H1 (cell line): ENCODE results near the gene PPP1R12B.

Experiments
- CTCF ChIP-seq, 3 experiments: IDR thresholded peaks; 1 replicate in 2 of 3; 2 replicates in 1 of 3; pipeline versions ENCODE4 v1.5.1 to v1.6.1; 2011; ENCODE audit warnings: low read length in 3 of 3, mild to moderate bottlenecking in 3 of 3, inconsistent platforms in 2 of 3, low read depth in 1 of 3, moderate library complexity in 1 of 3; ENCODE audit not compliant: insufficient read depth in 1 of 3; ENCODE audit errors: control extremely low read depth in 1 of 3
- NRF1 ChIP-seq: IDR thresholded peaks from 2 replicates; pipeline ENCODE4 v1.6.1; 2011; ENCODE audit warnings: mild to moderate bottlenecking, low read depth, low read length, improper control_type of control experiment
- POLR2AphosphoS5 ChIP-seq: IDR thresholded peaks from 2 replicates; pipeline ENCODE4 v1.6.1; 2011; ENCODE audit warnings: low read depth, low read length
- USF2 ChIP-seq: IDR thresholded peaks from 2 replicates; pipeline ENCODE4 v1.6.1; 2011; ENCODE audit warnings: low read length, improper control_type of control experiment

DNA sequence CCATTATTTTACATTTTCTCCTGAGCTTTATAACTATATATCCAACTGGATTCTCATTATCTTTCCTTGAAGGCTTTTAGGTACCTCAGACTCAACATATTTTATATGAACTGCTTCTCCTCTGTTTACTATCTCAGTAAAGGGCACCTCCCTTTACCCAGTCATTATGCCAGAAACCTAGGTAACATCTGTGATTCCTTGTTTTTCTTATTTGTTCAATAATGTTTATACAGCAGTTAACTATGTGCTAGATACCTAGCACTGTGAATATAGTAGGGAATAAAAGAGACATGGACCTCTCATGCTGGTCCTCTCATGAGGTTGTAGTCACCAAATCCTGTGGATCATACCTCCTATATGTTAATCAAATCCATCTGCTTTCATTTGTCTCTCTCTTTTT, 25.6 kb downstream of the PPP1R12B start:
- TF ChIP-seq USF2, result no peak
- TF ChIP-seq CTCF (IDR thresholded peaks at IDR 0.05; ENCODE audit: control extremely low read depth in 1 of 3, insufficient read depth in 1 of 3, low read depth in 1 of 3, low read length in 3 of 3), result no peak
- no peak for TF ChIP-seq POLR2AphosphoS5
- no peak for TF ChIP-seq NRF1
